Hippocampal formation (tissue), 2 donors: ENCODE results near the gene PIP5K1B.

Source experiments
- DNase-seq, 2 donors: peaks; one replicate each; lab custom pipeline; 2025; lab: John Stamatoyannopoulos, UW

PIP5K1B gene

DNA sequence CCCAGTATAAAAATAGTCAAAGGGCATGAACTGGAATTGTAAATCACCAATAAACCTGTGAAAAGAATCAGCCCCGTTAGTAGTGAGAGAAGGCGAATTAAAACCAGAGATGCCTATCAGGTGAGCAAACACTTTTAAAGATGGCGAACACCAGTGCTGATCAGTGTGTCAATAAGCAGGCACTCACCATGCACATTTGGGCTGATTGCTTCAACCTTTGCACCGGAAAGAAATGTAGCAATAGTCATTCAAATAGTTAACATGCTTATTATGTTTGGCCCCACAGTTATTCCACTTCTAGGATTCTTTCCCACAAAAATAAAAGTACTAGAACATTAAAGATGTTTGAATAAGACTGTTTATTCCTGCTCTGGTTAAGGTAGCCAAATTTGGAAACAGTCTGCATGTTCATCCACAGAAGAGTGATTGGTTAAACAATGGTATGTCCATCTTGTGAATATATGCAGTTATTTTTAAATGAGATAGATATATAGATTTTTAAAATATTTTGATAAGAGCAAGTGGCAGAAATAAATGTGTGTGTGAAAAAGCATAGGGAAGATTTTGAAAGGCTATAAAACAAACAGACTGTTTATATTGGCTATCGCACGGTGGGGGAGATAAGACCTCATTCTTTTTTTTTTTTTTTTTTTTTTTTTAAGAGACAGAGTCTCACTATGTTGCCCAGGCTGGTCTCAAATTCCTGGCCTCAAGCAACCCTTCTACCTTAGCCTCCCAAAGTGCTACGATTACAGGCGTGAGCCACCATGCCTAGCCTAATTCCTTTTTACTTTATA lies 112.2 kb downstream of the PIP5K1B start:
- DNase-seq = no peak

DNA sequence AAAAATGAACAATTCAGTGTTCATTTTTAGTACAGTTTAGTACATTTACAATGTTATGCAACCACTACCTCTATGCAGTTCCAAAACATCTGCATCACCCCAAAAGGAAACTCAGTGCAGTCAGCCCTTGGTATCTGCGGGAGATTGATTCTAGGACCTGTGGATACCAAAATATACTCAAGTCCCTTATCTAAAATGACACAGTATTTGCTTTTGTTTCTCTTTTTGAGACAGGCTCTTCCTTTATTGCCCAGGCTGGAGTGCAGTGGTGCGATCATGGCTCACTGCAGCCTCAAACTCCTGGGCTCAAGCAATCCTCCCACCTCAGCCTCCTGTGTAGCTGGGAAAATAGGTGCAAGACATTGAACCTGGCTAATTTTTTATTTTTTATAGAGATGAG lies 114.0 kb downstream of the PIP5K1B start:
- DNase-seq = no peak

DNA sequence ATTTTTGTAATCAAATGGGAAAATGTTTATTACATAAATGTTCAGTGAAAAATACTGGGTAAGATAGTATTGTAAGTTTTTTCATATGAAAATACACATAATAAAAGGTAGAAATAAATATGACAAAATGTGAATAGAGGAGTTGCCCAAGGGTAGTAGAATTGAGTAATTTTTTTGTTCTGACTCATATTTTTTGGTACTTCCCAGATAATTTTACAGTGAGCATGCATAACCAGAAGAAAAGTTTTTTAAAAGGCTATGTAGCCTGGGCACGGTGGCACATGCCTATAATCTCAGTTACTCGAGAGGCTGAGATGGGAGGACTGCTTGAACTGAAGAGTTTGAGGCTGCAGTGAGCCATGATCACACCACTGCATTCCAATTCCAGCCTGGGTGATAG lies 116.9 kb downstream of the PIP5K1B start:
- DNase-seq = no peak

DNA sequence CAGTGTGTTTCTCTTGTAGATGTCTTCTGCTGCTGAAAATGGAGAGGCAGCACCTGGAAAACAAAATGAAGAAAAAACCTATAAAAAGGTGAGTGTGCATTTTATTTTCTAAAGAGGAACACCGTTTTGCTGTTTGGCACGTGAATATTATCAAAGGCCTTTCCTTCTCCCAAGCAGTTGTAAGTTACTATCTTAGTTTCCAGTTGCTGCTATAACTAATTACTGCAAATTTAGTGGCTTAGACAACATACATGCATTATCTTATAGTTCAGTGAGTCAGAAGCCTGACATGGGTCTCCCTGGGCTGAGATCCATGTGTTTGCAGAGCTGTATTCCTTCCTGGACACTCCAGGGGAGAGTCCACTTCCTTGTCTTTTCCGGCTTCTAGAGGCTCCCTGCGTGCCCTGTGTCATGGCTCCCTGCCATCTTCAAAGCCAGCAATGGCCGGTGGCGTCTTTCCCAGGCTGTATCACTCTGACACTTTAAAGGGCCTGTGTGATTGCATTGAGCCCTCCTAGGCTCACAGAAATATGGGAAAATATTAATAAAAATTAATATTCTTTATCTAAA lies 117.6 kb downstream of the PIP5K1B start:
- no peak for DNase-seq

DNA sequence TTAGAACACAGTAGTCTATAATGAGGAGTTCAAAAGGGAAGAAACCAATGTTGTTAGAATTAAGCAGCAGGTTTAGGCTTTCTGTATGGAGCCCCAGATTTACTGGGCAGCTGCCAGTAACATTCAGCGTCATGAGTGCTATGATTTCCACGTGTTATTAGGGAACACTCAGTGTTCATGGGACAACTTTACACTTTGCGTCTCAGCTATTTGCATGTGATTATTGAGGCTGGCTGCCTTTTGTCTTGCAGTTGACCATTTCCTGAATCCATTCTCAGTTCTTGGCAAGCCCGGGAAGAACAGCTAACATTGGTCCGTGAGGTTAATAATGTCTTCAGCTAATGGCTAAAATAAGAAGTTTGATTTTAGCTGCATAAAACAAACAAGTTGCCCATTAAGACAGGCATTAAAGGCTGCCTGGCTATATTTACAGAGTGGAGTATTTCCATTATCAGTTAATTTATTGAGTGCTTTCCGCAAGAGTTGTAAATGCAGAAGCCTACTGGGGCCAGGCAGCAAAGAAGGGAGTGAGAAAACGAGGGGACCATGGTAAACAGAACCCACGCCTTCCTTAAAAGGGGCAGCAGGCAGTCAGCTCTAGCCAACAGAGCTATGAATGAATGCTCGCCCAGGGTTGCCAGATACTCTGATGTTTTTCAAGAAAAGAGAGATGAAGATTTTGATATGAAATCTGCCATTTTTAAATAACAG lies 120.9 kb downstream of the PIP5K1B start:
- DNase-seq = no peak

DNA sequence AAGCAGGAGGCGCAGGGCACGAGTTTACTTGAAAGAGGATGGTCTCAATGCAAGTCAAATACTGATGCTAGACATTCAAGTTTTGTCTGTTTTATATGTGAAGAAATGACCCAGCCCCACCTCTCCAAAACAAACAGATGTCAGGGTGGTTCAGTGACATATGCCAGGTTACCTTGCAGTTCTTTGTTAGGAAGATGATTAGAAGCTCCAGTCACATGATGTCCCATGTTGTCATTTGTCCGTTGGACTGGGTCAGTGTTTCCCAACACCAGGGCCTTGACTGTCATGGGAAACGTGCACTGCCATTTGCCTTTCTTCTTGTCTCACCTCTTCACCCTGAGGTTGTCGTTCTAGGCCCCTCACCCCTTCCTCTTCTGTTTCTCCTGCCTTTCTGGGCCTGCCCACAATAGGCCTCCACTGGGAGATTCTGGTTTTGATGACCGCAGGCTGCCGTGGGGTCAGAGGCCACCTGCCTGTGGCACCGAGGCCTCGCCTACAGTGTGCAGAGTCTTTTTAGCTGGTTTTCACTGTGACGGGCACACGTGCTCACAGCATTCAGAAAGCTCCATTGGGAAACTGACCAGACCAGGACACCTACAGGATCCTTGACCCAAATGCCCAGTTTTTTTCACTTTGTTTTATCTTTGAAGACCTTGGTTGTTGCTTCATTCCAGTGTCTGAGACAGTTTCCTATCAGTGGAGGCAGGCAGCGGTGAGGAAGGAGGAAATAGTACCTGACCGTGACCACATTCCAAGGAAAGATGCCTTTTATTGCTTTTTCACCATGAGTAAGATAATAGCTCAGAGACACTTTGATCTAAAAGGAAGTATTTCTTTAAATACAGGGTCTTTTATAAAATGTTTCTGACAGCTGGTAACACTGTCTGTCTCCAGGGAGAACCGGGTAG lies 123.1 kb downstream of the PIP5K1B start:
- no peak for DNase-seq

DNA sequence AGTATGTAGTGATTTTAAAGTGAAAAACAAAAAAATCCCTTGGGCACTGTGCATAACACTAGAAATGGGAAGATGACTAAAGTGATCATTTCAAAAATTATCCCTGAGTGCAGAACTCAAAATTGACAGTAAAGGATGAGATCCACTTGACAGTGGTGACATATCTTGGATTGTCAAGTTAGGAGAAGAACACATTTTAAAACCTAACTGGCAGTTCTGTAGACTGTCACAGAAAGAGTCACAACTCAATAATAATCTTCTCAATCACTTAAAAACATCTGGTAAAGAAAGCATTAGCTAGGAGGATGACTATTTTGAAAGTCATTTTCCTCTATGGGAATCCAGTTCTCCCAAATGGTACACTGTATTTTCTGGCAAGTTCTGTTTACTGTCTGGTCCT lies 127.1 kb downstream of the PIP5K1B start:
- no peak for DNase-seq

DNA sequence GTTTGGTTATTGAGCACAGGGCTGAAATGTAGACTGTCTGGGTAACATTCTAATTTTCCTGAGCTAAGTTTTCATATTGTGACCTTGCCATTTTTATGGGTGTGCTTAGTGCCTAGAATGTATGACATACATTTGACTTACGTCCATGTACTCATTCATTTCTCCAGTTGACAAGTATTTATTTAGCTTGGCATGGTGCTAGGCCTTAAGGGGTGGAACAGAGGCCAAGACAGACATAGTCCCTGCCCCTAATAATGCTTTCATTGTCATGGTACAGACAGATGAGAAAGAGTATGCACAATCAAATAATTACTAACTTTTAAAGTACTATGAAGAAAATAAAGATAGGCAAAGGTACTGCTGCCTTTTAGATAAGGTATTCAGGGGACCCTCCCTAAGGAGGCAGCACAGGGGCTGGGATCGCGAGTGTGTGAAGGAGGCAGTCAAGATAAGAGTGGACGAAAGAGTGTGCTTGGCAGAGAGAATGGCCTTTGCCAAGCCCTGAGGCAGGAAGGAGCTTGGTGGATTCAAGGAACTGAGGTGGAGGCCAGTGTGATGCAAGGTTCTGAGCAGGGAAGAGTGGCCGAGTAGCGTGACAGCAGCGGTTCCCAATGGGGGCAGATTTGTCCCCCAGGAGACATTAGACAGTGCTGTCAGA lies 128.0 kb downstream of the PIP5K1B start:
- DNase-seq = no peak

DNA sequence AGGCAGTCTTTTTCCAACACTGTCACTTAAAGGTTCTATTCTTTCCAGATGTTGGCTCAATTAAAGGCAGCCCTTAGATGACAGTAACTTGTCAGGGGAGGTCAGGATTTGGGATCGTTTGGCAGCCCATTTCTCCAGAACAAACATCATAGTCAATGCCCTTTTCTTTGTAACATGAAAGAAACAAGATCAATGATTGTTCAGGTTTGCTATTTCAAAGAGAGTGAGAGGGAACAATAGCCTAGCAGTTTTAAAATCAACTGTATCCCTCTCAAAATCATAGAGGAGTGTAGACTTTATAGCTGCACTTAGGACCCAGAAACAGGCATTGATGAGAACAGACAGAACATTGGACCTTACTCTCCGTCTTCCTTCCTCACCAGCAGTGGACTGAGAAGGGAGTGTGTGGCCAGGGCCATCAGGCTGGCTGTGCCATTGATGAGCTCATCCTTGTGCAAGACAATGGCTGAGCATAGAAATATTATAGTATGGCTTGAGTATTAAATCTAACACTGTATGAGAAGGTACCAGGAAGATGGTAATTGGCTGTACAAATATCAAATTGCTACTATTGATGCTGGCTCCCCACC lies 130.0 kb downstream of the PIP5K1B start:
- no peak for DNase-seq

DNA sequence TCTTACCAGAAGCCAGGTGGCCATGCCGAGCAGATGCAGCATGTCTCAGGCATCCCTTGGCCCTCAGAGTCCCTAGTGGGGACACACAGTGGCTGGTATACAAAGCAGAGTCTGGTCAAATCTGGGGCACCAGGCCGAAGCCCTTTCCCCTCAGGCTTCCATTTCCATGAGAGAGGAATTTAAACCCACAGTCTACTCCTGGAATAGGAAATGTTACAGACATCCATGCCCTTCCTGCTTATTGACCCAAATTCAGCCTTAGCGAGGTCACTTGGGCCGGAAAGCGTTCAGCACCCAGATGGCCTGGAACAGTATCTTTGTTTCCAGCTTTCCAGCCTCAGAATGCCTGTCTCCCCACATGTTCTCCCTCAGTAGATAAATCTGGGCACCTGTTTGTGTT lies 131.7 kb downstream of the PIP5K1B start:
- DNase-seq = no peak

DNA sequence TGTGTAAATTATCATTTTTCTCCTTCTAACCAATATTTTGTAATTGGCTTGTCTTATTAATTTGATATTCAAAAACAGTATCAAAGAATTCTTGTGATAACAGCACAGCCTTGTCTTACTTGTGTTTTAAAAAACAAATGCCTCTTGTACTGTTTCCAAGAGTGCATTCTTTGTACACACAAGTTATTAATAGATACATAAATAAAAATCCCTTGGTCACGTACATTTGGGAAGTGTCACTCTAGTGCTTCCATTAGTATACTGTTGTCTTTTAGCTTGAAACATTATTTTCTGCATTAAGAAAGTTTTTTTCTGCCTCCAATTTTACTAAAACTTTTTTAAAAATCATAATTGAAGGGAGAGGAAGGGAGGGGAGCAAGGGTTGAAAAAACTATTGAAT lies 133.2 kb downstream of the PIP5K1B start:
- no peak for DNase-seq

DNA sequence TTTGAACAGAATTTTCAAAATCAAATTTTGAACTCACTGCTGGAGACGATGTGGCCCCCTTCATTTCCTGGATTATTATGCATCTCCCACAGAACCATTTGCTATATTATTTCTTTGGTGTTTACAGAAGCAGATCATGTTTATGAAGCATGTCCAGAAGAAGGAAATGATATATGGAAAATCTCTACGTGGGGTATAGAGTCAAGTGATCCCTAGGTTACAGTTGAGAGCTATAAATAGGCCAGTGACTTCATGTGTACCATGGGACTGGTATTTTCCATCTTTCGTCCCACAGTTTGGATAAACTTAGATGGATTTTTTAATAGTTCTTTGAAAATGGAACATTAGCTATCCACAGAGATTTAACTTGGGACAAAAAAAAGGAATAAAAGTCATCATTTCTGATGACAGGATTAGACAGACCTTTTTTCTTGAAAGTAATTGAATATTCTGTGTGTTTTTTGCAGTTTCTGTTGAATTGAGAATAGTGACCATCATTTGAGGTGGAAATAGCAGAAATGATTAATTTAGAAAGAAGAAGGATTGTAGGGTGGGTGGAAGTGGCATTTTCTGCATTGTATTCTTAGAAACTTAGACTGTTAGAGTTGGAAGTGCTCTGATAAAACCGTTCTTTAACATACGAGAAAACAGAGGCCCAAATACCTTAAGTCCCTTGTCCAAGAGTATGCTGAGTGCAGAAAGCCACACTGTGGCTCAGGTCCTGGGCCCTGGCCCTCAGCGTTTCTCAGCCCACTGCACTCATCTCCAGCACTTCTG lies 136.4 kb downstream of the PIP5K1B start:
- DNase-seq = no peak

DNA sequence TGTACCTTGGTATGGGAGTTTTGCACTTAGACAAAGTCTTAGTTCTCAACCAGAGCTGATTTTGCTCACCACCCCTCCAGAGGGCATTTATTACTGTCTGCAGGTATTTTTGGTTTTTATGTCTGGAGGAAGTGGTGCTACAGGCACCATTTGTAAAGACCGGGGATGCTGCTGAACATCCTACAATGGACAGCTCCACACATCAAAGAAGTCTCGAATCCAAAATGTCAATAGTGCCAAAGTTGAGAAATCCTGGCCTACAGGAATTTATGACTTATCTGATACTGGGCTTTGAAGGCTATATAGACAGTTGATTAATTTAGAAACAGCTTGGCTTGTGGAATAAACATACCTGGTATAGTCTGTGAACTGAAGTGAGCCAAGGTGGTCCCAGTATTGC lies 137.5 kb downstream of the PIP5K1B start:
- no peak for DNase-seq

DNA sequence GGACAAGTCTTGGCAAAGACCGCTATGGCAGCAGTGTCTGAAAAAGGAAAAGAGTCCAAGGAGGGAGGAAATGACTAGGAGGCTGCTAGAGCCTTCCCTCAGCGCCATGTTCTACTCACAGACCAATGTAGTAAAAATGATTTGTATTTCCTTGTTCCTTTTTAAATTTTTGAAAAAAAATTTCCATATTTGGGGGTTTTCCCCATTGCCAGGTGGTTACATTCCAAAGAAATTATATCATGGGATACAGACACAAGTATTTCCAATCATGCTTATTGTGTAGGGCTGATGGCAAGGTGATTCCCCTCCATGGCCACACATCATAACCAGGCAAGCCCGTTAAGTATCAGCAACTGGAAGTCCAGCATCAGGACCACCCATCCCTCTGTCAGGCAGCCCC lies 138.2 kb downstream of the PIP5K1B start:
- DNase-seq = no peak

DNA sequence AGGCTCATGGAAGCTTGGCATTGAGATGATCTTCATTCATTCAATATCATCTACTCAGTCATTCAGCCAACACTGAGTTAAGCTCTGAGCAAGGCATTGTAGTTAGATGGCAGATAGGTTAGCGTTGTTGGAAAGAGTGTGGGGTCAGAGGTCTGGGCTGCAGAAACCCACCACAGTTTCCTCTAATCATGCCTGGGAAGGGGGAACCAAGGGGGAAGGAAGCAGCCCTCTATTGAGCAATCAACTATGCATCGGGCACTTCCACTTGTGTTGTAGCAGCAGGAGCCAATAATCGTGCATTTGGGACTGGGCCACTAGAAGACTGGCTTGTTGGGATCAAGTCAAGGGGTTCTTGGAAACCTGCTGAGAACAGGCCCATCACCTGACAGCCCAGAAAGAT lies 139.1 kb downstream of the PIP5K1B start:
- DNase-seq = no peak

DNA sequence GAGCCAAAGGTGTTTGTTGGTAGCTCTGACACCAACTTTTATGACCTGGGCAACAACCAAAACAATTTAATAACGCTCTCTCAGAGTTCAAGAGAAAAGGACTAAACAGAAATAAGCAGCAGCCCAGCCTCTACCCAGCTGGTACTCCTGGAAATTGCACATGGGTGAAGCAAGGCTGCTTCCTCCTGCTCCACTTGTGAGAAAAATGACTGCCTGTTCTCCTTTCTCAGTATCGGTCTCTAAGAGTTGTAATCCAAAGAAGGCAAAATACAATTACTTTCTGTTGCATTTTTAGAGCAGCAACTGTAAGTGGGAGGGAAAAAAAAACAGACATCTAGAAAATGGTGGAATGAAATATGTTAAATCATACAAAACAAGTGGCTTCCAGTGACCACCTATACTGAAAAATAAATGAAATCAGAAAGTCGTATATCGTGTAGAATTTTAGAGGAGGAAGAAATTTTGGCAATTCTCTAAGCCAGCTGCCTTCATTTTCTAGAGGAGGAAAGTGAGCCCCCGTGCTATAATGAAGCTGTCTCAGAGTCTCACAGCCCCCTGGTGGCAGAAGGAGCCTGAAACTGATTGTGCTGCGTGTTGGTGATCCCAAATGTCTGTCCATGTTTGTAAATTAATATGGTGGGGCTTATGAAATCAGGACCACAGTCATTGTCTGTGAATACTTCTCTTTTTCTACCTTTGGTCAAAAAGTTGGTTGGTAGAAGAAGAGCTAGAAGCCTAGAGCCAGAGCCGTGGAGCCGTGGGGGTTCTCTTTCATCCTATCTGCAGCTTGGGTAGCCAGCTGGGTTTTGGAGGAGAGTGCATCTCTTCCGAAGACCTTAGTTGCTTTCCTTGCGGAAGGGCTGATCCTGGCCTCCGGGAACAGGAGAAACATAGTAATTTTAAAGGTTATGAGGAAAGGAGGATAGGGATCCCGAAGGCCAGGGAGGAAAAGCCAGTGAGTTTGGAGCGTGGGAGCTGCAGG lies 139.9 kb downstream of the PIP5K1B start:
- DNase-seq = peak in 1 of 2 donors; percentile 25

DNA sequence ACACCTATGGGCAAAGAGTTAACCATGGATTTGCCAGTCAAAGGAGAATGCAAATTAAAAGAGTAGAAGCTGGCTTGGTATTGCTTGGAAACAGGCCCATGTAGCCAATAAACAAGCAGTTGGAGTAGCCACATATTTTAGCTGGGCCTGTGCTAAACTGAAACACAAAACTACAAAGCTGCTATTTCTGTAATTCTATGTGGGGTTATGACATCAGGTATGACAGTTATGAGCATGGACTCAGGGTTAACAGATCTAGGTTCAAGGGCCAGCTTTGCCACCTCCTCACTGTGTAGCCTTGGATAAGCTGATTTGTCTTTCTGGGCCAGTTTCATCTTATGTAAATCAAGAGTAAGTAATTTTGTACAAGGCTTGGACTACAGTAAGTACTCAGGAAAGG lies 142.7 kb downstream of the PIP5K1B start:
- DNase-seq = no peak

DNA sequence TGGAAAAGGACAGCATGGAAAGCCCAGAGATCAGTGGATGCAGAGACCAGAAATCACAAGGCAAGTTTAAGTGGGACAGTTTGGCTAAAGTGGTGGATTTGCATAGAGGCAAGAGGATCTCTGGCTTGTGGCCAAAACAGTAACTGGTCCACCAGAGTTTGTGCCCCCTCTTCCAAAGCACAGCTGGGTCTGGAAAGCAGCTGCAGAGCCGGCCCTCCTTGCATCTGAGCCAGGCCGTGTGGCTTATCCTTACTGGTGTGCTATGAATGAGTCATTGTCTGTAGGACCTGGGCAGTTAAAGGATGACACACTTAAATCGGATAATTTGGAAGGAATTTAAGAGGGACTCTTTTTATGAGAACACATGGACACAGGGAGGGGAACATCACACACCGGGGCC lies 146.6 kb downstream of the PIP5K1B start:
- no peak for DNase-seq

DNA sequence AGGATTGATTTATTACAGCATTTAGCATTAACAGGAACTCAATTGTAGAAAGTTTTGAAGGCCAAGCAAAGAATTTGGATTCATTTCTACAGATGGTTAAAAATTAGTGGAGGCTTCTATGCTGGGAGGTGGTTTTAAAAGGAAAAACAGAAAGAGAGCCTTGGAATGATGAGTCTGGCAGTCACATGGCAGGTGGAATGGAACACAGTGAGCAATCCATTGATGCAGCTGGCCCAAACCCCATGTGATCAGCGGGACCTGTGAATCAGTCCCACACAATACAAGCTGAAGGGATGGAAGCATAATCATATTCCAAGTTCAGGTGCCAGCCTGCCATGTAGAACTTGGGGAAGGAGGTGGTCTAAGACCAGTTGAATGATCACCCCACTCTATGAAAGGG lies 147.9 kb downstream of the PIP5K1B start:
- no peak for DNase-seq
